Activated T-cell treated with anti-CD3 and anti-CD28 coated beads, Interleukin-2, amount 50 U/mL, for 72 hours (primary cell): ENCODE data around the gene TRIM69. TPM values are rescaled to one million over a fixed set of nuclear protein-coding genes. Genes with fewer than 3 reads are reported as not detected.

Experiments
- ATAC-seq, 2 donors: fragments of 150-1000 bp; cut with Tn5 transposase; replicated peaks in 1 of 2; 2 replicates each; pipeline ENCODE4 v1.10.0; 2021; ENCODE audit warnings: moderate library complexity in 2 of 2, mild to moderate bottlenecking in 1 of 2
- DNase-seq, 2 donors: peaks; one replicate each; pipeline ENCODE4 v3.0.0; 2021 to 2022; ENCODE audit warnings: mixed read lengths in 1 of 2
- H3K27ac Mint-ChIP-seq: one replicate; pipeline ENCODE4 v1.8.0; 2022; ENCODE audit warnings: mild to moderate bottlenecking, moderate library complexity, mixed read lengths
- H3K27me3 Mint-ChIP-seq: one replicate; pipeline ENCODE4 v1.8.0; 2022; ENCODE audit warnings: low read depth, mixed read lengths
- H3K36me3 Mint-ChIP-seq, 2 donors: one replicate each; pipeline ENCODE4 v1.8.0; 2022; ENCODE audit warnings: mixed read lengths in 2 of 2, mild to moderate bottlenecking in 1 of 2; ENCODE audit not compliant: insufficient read depth in 2 of 2
- H3K4me1 Mint-ChIP-seq: one replicate; pipeline ENCODE4 v1.8.0; 2022; ENCODE audit warnings: low read depth, mixed read lengths
- H3K4me3 Mint-ChIP-seq, 2 donors: one replicate each; pipeline ENCODE4 v1.8.0; 2022; ENCODE audit warnings: mild to moderate bottlenecking in 2 of 2, mixed read lengths in 2 of 2, moderate library complexity in 2 of 2
- H3K9me3 Mint-ChIP-seq, 2 donors: one replicate each; pipeline ENCODE4 v1.8.0; 2022; ENCODE audit warnings: mixed read lengths in 2 of 2
- total RNA-seq, 2 donors: library from RNA; stranded (reverse); gene quantifications; one replicate each; pipeline ENCODE4 v1.2.3, GENCODE V29; 2022

The TRIM69 gene
- total RNA-seq, 2 donors from 2014 or later, result 86.1 to 92.9 TPM

DNA sequence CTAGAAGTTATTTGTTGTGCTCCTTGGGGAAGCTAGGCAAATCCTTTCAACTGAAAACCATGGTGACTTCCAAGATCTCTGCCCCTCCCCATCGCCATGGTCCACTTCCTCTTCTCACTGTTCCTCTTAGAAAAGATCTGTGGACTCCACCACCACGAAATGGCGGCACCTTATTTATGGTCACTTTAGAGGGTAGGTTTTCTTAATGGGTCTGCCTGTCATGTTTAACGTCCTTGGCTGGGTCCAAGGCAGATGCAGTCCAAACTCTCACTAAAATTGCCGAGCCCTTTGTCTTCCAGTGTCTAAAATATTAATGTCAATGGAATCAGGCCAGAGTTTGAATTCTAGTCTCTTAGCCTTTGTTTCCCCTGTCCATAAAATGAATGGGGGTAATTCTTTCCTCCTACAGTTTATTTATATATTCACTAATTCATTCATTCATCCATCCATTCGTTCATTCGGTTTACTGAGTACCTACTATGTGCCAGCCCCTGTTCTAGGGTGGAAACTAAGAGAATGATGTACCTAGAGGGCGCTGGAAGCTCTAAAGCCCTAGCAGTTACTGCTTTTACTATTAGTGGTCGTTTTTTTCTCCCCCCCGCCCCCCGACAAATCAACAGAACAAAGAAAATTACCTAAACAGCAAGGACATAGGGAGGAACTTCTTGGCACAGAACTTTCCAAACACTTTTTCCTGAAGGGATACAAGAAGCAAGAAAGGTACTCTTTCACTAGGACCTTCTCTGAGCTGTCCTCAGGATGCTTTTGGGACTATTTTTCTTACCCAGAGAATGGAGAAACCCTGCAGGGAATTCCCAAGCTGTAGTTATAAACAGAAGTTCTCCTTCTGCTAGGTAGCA lies 25.9 kb upstream of the TRIM69 start:
- no peak for ATAC-seq
- H3K27me3 Mint-ChIP-seq, result no peaks in the 10 kb centered on the region

DNA sequence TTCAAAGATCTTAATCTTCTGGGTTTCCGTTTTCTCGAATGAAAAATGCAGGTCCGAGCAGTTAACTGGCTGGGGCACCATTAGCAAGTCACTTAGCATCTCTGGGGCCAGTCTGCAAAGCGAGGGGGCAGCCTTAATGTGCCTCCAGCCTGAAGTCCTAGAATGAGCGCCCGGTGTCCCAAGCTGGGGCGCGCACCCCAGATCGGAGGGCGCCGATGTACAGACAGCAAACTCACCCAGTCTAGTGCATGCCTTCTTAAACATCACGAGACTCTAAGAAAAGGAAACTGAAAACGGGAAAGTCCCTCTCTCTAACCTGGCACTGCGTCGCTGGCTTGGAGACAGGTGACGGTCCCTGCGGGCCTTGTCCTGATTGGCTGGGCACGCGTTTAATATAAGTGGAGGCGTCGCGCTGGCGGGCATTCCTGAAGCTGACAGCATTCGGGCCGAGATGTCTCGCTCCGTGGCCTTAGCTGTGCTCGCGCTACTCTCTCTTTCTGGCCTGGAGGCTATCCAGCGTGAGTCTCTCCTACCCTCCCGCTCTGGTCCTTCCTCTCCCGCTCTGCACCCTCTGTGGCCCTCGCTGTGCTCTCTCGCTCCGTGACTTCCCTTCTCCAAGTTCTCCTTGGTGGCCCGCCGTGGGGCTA lies 25.1 kb upstream of the TRIM69 start, which contains the start of the genes B2M and PATL2:
Gene B2M (plus strand): TSS at position 422 of the 647 bp plus-strand sequence. CDS start 30 bp downstream, at position 452.
Gene PATL2 (minus strand): TSS at position 228 of the 647 bp plus-strand sequence. CDS start 34,833 bp downstream, outside the sequence.
- H3K9me3 Mint-ChIP-seq, result no peaks in the 10 kb centered on the region
- peak; percentile 94 to 96 for DNase-seq
- H3K27me3 Mint-ChIP-seq, result no peaks in the 10 kb centered on the region
- peaks cover 43 to 58% of the 10 kb centered on the region in 2 donors for H3K36me3 Mint-ChIP-seq
- peaks cover 34% of the 10 kb centered on the region for H3K4me1 Mint-ChIP-seq
- ATAC-seq, result peak; percentile 84 to 87
- peak within 1 kb of the TSS; percentile 100 for H3K27ac Mint-ChIP-seq
- H3K4me3 Mint-ChIP-seq, result peak within 1 kb of the TSS; percentile 85 to 99

More for the DNA sequence above, 25.9 kb upstream of the TRIM69 start:
- Mint-ChIP-seq H3K4me3 (peak overlapping the region; percentile 85 to 99), H3K36me3 (peaks cover 38 to 52% of the 10 kb centered on the region in 2 donors), H3K4me1 (peaks cover 29% of the 10 kb centered on the region), H3K27ac (peak overlapping the region; percentile 100), H3K9me3 (no peaks in the 10 kb centered on the region)
- DNase-seq, result peak in 1 of 2 donors; percentile 57

DNA sequence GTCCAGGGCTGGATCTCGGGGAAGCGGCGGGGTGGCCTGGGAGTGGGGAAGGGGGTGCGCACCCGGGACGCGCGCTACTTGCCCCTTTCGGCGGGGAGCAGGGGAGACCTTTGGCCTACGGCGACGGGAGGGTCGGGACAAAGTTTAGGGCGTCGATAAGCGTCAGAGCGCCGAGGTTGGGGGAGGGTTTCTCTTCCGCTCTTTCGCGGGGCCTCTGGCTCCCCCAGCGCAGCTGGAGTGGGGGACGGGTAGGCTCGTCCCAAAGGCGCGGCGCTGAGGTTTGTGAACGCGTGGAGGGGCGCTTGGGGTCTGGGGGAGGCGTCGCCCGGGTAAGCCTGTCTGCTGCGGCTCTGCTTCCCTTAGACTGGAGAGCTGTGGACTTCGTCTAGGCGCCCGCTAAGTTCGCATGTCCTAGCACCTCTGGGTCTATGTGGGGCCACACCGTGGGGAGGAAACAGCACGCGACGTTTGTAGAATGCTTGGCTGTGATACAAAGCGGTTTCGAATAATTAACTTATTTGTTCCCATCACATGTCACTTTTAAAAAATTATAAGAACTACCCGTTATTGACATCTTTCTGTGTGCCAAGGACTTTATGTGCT lies 24.5 kb upstream of the TRIM69 start:
- Mint-ChIP-seq H3K27ac (peak overlapping the region; percentile 100), H3K9me3 (no peaks in the 10 kb centered on the region), H3K4me1 (peaks cover 40% of the 10 kb centered on the region), H3K36me3 (peaks cover 47 to 64% of the 10 kb centered on the region in 2 donors), H3K4me3 (peak overlapping the region; percentile 85 to 99), H3K27me3 (no peaks in the 10 kb centered on the region)
- peak; percentile 63 to 64 for DNase-seq
- peak; percentile 27 to 28 for ATAC-seq

DNA sequence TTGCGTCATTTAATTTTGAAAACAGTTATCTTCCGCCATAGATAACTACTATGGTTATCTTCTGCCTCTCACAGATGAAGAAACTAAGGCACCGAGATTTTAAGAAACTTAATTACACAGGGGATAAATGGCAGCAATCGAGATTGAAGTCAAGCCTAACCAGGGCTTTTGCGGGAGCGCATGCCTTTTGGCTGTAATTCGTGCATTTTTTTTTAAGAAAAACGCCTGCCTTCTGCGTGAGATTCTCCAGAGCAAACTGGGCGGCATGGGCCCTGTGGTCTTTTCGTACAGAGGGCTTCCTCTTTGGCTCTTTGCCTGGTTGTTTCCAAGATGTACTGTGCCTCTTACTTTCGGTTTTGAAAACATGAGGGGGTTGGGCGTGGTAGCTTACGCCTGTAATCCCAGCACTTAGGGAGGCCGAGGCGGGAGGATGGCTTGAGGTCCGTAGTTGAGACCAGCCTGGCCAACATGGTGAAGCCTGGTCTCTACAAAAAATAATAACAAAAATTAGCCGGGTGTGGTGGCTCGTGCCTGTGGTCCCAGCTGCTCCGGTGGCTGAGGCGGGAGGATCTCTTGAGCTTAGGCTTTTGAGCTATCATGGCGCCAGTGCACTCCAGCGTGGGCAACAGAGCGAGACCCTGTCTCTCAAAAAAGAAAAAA lies 23.9 kb upstream of the TRIM69 start:
- Mint-ChIP-seq H3K9me3 (no peaks in the 10 kb centered on the region), H3K27me3 (no peaks in the 10 kb centered on the region), H3K36me3 (peaks cover 48 to 70% of the 10 kb centered on the region in 2 donors), H3K27ac (peak overlapping the region; percentile 100), H3K4me1 (peaks cover 47% of the 10 kb centered on the region), H3K4me3 (peak overlapping the region; percentile 85 to 99)
- ATAC-seq (peak; percentile 16 to 22), DNase-seq (peak; percentile 68 to 72)

DNA sequence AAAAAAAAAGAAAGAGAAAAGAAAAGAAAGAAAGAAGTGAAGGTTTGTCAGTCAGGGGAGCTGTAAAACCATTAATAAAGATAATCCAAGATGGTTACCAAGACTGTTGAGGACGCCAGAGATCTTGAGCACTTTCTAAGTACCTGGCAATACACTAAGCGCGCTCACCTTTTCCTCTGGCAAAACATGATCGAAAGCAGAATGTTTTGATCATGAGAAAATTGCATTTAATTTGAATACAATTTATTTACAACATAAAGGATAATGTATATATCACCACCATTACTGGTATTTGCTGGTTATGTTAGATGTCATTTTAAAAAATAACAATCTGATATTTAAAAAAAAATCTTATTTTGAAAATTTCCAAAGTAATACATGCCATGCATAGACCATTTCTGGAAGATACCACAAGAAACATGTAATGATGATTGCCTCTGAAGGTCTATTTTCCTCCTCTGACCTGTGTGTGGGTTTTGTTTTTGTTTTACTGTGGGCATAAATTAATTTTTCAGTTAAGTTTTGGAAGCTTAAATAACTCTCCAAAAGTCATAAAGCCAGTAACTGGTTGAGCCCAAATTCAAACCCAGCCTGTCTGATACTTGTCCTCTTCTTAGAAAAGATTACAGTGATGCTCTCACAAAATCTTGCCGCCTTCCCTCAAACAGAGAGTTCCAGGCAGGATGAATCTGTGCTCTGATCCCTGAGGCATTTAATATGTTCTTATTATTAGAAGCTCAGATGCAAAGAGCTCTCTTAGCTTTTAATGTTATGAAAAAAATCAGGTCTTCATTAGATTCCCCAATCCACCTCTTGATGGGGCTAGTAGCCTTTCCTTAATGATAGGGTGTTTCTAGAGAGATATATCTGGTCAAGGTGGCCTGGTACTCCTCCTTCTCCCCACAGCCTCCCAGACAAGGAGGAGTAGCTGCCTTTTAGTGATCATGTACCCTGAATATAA lies 23.0 kb upstream of the TRIM69 start:
- H3K27ac Mint-ChIP-seq, result peak overlapping the region; percentile 100
- ATAC-seq (no peak), DNase-seq (no peak)
- H3K9me3 Mint-ChIP-seq, result no peaks in the 10 kb centered on the region
- peaks cover 53 to 78% of the 10 kb centered on the region in 2 donors for H3K36me3 Mint-ChIP-seq
- peak overlapping the region; percentile 85 to 99 for H3K4me3 Mint-ChIP-seq
- peaks cover 55% of the 10 kb centered on the region for H3K4me1 Mint-ChIP-seq
- no peaks in the 10 kb centered on the region for H3K27me3 Mint-ChIP-seq

DNA sequence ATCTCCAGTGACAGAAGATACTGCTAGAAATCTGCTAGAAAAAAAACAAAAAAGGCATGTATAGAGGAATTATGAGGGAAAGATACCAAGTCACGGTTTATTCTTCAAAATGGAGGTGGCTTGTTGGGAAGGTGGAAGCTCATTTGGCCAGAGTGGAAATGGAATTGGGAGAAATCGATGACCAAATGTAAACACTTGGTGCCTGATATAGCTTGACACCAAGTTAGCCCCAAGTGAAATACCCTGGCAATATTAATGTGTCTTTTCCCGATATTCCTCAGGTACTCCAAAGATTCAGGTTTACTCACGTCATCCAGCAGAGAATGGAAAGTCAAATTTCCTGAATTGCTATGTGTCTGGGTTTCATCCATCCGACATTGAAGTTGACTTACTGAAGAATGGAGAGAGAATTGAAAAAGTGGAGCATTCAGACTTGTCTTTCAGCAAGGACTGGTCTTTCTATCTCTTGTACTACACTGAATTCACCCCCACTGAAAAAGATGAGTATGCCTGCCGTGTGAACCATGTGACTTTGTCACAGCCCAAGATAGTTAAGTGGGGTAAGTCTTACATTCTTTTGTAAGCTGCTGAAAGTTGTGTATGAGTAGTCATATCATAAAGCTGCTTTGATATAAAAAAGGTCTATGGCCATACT lies 21.1 kb upstream of the TRIM69 start:
- no peak for ATAC-seq
- Mint-ChIP-seq H3K9me3 (no peaks in the 10 kb centered on the region), H3K4me1 (peaks cover 58% of the 10 kb centered on the region), H3K36me3 (peaks cover 51 to 80% of the 10 kb centered on the region in 2 donors), H3K27ac (peak overlapping the region; percentile 99), H3K4me3 (peak overlapping the region; percentile 85 to 98), H3K27me3 (no peaks in the 10 kb centered on the region)
- DNase-seq, result peak in 1 of 2 donors; percentile 26

DNA sequence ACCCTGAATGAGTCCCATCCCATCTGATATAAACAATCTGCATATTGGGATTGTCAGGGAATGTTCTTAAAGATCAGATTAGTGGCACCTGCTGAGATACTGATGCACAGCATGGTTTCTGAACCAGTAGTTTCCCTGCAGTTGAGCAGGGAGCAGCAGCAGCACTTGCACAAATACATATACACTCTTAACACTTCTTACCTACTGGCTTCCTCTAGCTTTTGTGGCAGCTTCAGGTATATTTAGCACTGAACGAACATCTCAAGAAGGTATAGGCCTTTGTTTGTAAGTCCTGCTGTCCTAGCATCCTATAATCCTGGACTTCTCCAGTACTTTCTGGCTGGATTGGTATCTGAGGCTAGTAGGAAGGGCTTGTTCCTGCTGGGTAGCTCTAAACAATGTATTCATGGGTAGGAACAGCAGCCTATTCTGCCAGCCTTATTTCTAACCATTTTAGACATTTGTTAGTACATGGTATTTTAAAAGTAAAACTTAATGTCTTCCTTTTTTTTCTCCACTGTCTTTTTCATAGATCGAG lies 20.5 kb upstream of the TRIM69 start:
- Mint-ChIP-seq H3K9me3 (no peaks in the 10 kb centered on the region), H3K36me3 (peaks cover 49 to 80% of the 10 kb centered on the region in 2 donors), H3K4me1 (peaks cover 64% of the 10 kb centered on the region), H3K27ac (peak overlapping the region; percentile 99), H3K27me3 (no peaks in the 10 kb centered on the region), H3K4me3 (peak overlapping the region; percentile 85 to 98)
- DNase-seq (no peak), ATAC-seq (no peak)

DNA sequence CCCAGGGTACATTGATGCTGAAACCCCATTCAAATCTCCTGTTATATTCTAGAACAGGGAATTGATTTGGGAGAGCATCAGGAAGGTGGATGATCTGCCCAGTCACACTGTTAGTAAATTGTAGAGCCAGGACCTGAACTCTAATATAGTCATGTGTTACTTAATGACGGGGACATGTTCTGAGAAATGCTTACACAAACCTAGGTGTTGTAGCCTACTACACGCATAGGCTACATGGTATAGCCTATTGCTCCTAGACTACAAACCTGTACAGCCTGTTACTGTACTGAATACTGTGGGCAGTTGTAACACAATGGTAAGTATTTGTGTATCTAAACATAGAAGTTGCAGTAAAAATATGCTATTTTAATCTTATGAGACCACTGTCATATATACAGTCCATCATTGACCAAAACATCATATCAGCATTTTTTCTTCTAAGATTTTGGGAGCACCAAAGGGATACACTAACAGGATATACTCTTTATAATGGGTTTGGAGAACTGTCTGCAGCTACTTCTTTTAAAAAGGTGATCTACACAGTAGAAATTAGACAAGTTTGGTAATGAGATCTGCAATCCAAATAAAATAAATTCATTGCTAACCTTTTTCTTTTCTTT lies 19.2 kb upstream of the TRIM69 start:
- peaks cover 42 to 70% of the 10 kb centered on the region in 2 donors for H3K36me3 Mint-ChIP-seq
- DNase-seq (no peak), ATAC-seq (no peak)
- H3K27ac Mint-ChIP-seq, result peak overlapping the region; percentile 99
- peak overlapping the region; percentile 85 to 98 for H3K4me3 Mint-ChIP-seq
- no peaks in the 10 kb centered on the region for H3K9me3 Mint-ChIP-seq
- H3K27me3 Mint-ChIP-seq, result no peaks in the 10 kb centered on the region
- peaks cover 76% of the 10 kb centered on the region for H3K4me1 Mint-ChIP-seq

DNA sequence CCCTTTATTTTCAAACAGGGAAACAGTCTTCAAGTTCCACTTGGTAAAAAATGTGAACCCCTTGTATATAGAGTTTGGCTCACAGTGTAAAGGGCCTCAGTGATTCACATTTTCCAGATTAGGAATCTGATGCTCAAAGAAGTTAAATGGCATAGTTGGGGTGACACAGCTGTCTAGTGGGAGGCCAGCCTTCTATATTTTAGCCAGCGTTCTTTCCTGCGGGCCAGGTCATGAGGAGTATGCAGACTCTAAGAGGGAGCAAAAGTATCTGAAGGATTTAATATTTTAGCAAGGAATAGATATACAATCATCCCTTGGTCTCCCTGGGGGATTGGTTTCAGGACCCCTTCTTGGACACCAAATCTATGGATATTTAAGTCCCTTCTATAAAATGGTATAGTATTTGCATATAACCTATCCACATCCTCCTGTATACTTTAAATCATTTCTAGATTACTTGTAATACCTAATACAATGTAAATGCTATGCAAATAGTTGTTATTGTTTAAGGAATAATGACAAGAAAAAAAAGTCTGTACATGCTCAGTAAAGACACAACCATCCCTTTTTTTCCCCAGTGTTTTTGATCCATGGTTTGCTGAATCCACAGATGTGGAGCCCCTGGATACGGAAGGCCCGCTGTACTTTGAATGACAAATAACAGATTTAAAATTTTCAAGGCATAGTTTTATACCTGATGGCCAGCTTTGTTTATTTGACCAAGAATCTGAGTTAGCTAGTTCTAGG lies 18.0 kb upstream of the TRIM69 start:
- no peaks in the 10 kb centered on the region for H3K27me3 Mint-ChIP-seq
- H3K9me3 Mint-ChIP-seq, result no peaks in the 10 kb centered on the region
- ATAC-seq, result no peak

DNA sequence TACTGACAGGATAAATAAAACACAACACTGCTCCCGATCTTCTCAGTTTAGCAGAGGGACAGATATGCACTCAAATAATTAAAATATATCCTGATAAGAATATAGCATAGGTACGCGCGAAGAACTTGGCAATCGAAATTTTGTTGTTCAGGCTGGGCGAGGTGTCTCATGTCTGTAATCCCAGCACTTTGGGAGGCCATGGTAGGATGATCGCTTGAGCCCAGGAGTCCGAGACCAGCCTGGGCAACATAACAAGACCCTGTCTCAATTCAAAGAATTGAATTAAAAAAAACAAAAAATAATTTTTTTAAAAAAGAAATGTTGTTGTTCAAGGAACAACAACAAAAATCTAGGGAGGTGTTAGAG lies 17.4 kb upstream of the TRIM69 start:
- Mint-ChIP-seq H3K27ac (peak overlapping the region; percentile 99), H3K9me3 (no peaks in the 10 kb centered on the region), H3K4me3 (peak overlapping the region; percentile 85 to 98), H3K36me3 (peaks cover 30 to 55% of the 10 kb centered on the region in 2 donors), H3K27me3 (no peaks in the 10 kb centered on the region), H3K4me1 (peaks cover 85% of the 10 kb centered on the region)
- ATAC-seq (no peak), DNase-seq (no peak)

More for the DNA sequence above, 18.0 kb upstream of the TRIM69 start:
- H3K27ac Mint-ChIP-seq, result peak overlapping the region; percentile 99
- peaks cover 80% of the 10 kb centered on the region for H3K4me1 Mint-ChIP-seq
- DNase-seq, result no peak
- peaks cover 31 to 59% of the 10 kb centered on the region in 2 donors for H3K36me3 Mint-ChIP-seq
- H3K4me3 Mint-ChIP-seq, result peak overlapping the region; percentile 85 to 98
